ENCODE results near the gene SPTSSA.

SPTSSA gene

GRCh38 chr14:34463598-34463961 lies 1.5 kb upstream of the SPTSSA start:
- Histone ChIP-seq H3K27me3 (ENCODE audit: control insufficient read depth, insufficient read depth, low read length) (no peaks in the 10 kb centered on the region), H3K9ac (ENCODE audit: low read length) (no peak overlapping the region), H3K27ac (ENCODE audit: low read depth, low read length) (no peak overlapping the region), H3K4me1 (ENCODE audit: control insufficient read depth, insufficient read depth, low read length) (peaks cover 4% of the 10 kb centered on the region), H3K36me3 (ENCODE audit: control insufficient read depth, insufficient read depth, low read length) (no peaks in the 10 kb centered on the region), H3K4me3 (ENCODE audit: low read length) (no peak overlapping the region)

GRCh38 chr14:34461334-34462131 lies 507 bp downstream of the SPTSSA start:
- Histone ChIP-seq H3K36me3 (ENCODE audit: control insufficient read depth, insufficient read depth, low read length) (no peaks in the 10 kb centered on the region), H3K4me1 (ENCODE audit: control insufficient read depth, insufficient read depth, low read length) (peaks cover 4% of the 10 kb centered on the region), H3K4me3 (ENCODE audit: low read length) (peak overlapping the region; percentile 91), H3K9ac (ENCODE audit: low read length) (peak overlapping the region; percentile 16), H3K27me3 (ENCODE audit: control insufficient read depth, insufficient read depth, low read length) (no peaks in the 10 kb centered on the region), H3K27ac (ENCODE audit: low read depth, low read length) (peak overlapping the region; percentile 89)

GRCh38 chr14:34460841-34461240 lies 1.2 kb downstream of the SPTSSA start:
- Histone ChIP-seq H3K4me3 (ENCODE audit: low read length) (peak overlapping the region; percentile 91), H3K27me3 (ENCODE audit: control insufficient read depth, insufficient read depth, low read length) (no peaks in the 10 kb centered on the region), H3K36me3 (ENCODE audit: control insufficient read depth, insufficient read depth, low read length) (no peaks in the 10 kb centered on the region), H3K9ac (ENCODE audit: low read length) (no peak overlapping the region), H3K27ac (ENCODE audit: low read depth, low read length) (peak overlapping the region; percentile 89), H3K4me1 (ENCODE audit: control insufficient read depth, insufficient read depth, low read length) (peaks cover 4% of the 10 kb centered on the region)

- Histone ChIP-seq H3K27me3 (ENCODE audit: control insufficient read depth, insufficient read depth, low read length) (no peaks in the 10 kb centered on the region), H3K36me3 (ENCODE audit: control insufficient read depth, insufficient read depth, low read length) (no peaks in the 10 kb centered on the region), H3K4me3 (ENCODE audit: low read length) (no peak overlapping the region), H3K9ac (ENCODE audit: low read length) (no peak overlapping the region), H3K4me1 (ENCODE audit: control insufficient read depth, insufficient read depth, low read length) (peaks cover 4% of the 10 kb centered on the region), H3K27ac (ENCODE audit: low read depth, low read length) (no peak overlapping the region)
These were observed 1.7 kb downstream of the SPTSSA start for GRCh38 chr14:34460295-34460694.

GRCh38 chr14:34457186-34457585 lies 4.9 kb downstream of the SPTSSA start:
- Histone ChIP-seq H3K4me1 (ENCODE audit: control insufficient read depth, insufficient read depth, low read length) (no peaks in the 10 kb centered on the region), H3K4me3 (ENCODE audit: low read length) (no peak overlapping the region), H3K27ac (ENCODE audit: low read depth, low read length) (no peak overlapping the region), H3K36me3 (ENCODE audit: control insufficient read depth, insufficient read depth, low read length) (no peaks in the 10 kb centered on the region), H3K27me3 (ENCODE audit: control insufficient read depth, insufficient read depth, low read length) (no peaks in the 10 kb centered on the region), H3K9ac (ENCODE audit: low read length) (no peak overlapping the region)

- H3K4me3 ChIP-seq (ENCODE audit: low read length), result no peak overlapping the region
- no peaks in the 10 kb centered on the region for H3K36me3 ChIP-seq (ENCODE audit: control insufficient read depth, insufficient read depth, low read length)
- no peaks in the 10 kb centered on the region for H3K4me1 ChIP-seq (ENCODE audit: control insufficient read depth, insufficient read depth, low read length)
- H3K9ac ChIP-seq (ENCODE audit: low read length), result no peak overlapping the region
- H3K27me3 ChIP-seq (ENCODE audit: control insufficient read depth, insufficient read depth, low read length), result no peaks in the 10 kb centered on the region
- no peak overlapping the region for H3K27ac ChIP-seq (ENCODE audit: low read depth, low read length)
These were observed 8.8 kb downstream of the SPTSSA start for GRCh38 chr14:34453226-34453625.

GRCh38 chr14:34452258-34452822 lies 9.7 kb downstream of the SPTSSA start:
- H3K27ac ChIP-seq (ENCODE audit: low read depth, low read length), result no peak overlapping the region
- H3K4me3 ChIP-seq (ENCODE audit: low read length), result no peak overlapping the region
- H3K27me3 ChIP-seq (ENCODE audit: control insufficient read depth, insufficient read depth, low read length), result no peaks in the 10 kb centered on the region
- H3K36me3 ChIP-seq (ENCODE audit: control insufficient read depth, insufficient read depth, low read length), result no peaks in the 10 kb centered on the region
- no peak overlapping the region for H3K9ac ChIP-seq (ENCODE audit: low read length)
- H3K4me1 ChIP-seq (ENCODE audit: control insufficient read depth, insufficient read depth, low read length), result no peaks in the 10 kb centered on the region

- Histone ChIP-seq H3K4me1 (ENCODE audit: control insufficient read depth, insufficient read depth, low read length) (no peaks in the 10 kb centered on the region), H3K36me3 (ENCODE audit: control insufficient read depth, insufficient read depth, low read length) (peaks cover 2% of the 10 kb centered on the region), H3K9ac (ENCODE audit: low read length) (no peak overlapping the region), H3K27ac (ENCODE audit: low read depth, low read length) (no peak overlapping the region), H3K27me3 (ENCODE audit: control insufficient read depth, insufficient read depth, low read length) (no peaks in the 10 kb centered on the region), H3K4me3 (ENCODE audit: low read length) (no peak overlapping the region)
These were observed 11.1 kb downstream of the SPTSSA start for GRCh38 chr14:34450958-34451357.

- Histone ChIP-seq H3K4me1 (ENCODE audit: control insufficient read depth, insufficient read depth, low read length) (no peaks in the 10 kb centered on the region), H3K36me3 (ENCODE audit: control insufficient read depth, insufficient read depth, low read length) (peaks cover 2% of the 10 kb centered on the region), H3K27me3 (ENCODE audit: control insufficient read depth, insufficient read depth, low read length) (no peaks in the 10 kb centered on the region), H3K4me3 (ENCODE audit: low read length) (no peak overlapping the region), H3K27ac (ENCODE audit: low read depth, low read length) (no peak overlapping the region), H3K9ac (ENCODE audit: low read length) (no peak overlapping the region)
These were observed 11.5 kb downstream of the SPTSSA start for GRCh38 chr14:34450542-34450915.

- Histone ChIP-seq H3K27me3 (ENCODE audit: control insufficient read depth, insufficient read depth, low read length) (no peaks in the 10 kb centered on the region), H3K36me3 (ENCODE audit: control insufficient read depth, insufficient read depth, low read length) (peaks cover 2% of the 10 kb centered on the region)
These were observed 12.1 kb downstream of the SPTSSA start for GRCh38 chr14:34449819-34450541.

GRCh38 chr14:34439090-34439489 lies 22.9 kb downstream of the SPTSSA start:
- Histone ChIP-seq H3K4me1 (ENCODE audit: control insufficient read depth, insufficient read depth, low read length) (no peaks in the 10 kb centered on the region), H3K4me3 (ENCODE audit: low read length) (no peak overlapping the region), H3K27me3 (ENCODE audit: control insufficient read depth, insufficient read depth, low read length) (no peaks in the 10 kb centered on the region), H3K36me3 (ENCODE audit: control insufficient read depth, insufficient read depth, low read length) (no peaks in the 10 kb centered on the region), H3K27ac (ENCODE audit: low read depth, low read length) (no peak overlapping the region), H3K9ac (ENCODE audit: low read length) (no peak overlapping the region)

More at GRCh38 chr14:34449819-34450541, 12.1 kb downstream of the SPTSSA start:
- Histone ChIP-seq H3K27ac (ENCODE audit: low read depth, low read length) (no peak overlapping the region), H3K4me1 (ENCODE audit: control insufficient read depth, insufficient read depth, low read length) (no peaks in the 10 kb centered on the region), H3K9ac (ENCODE audit: low read length) (no peak overlapping the region), H3K4me3 (ENCODE audit: low read length) (no peak overlapping the region)

- H3K36me3 ChIP-seq (ENCODE audit: control insufficient read depth, insufficient read depth, low read length), result no peaks in the 10 kb centered on the region
- H3K4me3 ChIP-seq (ENCODE audit: low read length), result no peak overlapping the region
- H3K4me1 ChIP-seq (ENCODE audit: control insufficient read depth, insufficient read depth, low read length), result no peaks in the 10 kb centered on the region
- no peaks in the 10 kb centered on the region for H3K27me3 ChIP-seq (ENCODE audit: control insufficient read depth, insufficient read depth, low read length)
- no peak overlapping the region for H3K9ac ChIP-seq (ENCODE audit: low read length)
- no peak overlapping the region for H3K27ac ChIP-seq (ENCODE audit: low read depth, low read length)
These were observed 23.6 kb downstream of the SPTSSA start for GRCh38 chr14:34438438-34438837.
